HG03175 (cell line): ENCODE measurements around the gene ARID3B.
"Not testable (repeated sequence)": the region's sequence is repeated elsewhere in the genome, so short reads cannot be mapped to it uniquely, and the experiment has no call there.

Source experiments
- ATAC-seq: cut with Tn5 transposase; IDR thresholded peaks from one replicate; pipeline ENCODE4 v1.9.1; 2021; ENCODE audit warnings: mild to moderate bottlenecking, moderate library complexity; ENCODE audit not compliant: unreplicated experiment

The ARID3B gene

DNA sequence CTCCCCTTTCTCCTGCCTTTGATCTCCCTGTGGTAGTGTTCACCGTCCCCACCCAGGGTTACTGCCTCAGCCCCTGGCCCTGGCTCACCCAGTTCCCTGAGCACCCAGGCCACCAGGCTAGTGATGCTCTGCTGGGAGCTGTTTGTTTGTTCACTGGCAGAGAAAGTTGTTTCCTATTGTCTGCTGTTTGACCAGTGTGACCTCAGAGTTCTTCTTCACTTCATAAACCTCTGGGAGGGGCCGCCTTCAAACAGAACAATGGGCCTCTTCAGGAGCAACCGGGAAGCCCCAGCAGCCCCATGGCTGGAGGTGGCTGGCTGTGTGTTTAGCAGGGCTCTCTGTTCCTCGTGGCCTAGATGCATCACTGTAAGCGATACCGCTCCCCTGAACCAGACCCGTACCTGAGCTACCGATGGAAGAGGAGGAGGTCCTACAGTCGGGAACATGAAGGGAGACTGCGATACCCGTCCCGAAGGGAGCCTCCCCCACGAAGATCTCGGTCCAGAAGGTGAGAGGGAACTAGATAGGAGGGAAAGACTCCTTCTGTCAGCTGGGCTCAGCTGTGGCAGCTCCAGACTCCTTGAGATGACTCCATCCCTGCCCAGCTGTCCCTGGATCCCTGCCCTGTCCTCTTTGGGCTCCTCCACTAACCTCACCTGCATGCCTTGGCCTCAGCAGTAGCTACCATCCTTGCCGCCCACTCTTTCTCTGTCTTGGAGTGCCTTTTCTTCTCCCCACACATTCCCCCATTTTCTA, 78.0 kb downstream of the ARID3B start:
- ATAC-seq: no peak

DNA sequence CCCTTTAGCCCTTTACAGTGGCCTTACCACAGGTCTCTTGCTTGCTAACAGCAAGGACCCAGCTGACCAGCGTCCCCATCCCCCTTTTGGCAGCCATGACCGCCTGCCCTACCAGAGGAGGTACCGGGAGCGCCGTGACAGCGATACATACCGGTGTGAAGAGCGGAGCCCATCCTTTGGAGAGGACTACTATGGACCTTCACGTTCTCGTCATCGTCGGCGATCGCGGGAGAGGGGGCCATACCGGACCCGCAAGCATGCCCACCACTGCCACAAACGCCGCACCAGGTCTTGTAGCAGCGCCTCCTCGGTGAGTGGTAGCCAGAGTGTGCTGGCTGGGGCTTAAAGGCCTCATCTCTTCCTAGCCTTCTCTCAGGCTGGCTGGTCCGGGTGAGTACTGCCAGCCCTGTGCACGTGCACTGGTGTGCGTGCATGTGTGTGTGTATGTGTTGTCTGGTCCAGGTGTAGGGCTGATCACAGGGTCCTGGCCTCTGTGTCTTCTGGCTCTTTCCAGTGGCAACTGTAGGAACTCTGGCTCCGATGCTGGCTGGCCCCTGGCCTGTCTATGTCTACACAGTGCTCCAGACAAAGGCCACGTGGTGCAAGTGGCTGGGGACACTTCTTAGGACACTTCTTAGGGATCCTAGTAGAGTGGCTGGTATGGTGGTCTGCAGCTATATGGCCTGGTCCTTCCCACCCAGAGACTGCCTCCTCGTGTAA, 79.1 kb downstream of the ARID3B start:
- ATAC-seq: no peak

- peak; percentile 59 for ATAC-seq
Observed at GRCh38 chr15:74620636-74621545, 79.9 kb downstream of the ARID3B start.

DNA sequence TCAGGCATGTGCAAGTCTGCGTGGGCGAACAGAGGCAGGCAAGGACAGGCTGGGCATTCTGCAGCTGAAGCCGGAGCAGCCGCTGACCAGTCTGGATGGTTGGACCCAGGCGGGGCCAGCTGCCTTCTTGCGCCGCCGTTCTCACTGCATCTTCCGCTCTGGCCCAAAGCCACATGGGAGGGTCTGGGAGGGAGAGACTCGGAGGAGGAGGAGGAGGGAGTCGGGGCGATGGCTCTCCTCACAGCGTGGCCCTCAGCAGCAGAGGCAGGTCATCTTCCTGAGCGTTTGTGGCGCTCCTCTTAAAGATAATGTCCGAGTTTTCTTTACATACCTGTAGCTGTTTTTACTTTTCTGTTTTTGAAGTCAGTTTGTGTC, 80.5 kb downstream of the ARID3B start:
- no peak for ATAC-seq

DNA sequence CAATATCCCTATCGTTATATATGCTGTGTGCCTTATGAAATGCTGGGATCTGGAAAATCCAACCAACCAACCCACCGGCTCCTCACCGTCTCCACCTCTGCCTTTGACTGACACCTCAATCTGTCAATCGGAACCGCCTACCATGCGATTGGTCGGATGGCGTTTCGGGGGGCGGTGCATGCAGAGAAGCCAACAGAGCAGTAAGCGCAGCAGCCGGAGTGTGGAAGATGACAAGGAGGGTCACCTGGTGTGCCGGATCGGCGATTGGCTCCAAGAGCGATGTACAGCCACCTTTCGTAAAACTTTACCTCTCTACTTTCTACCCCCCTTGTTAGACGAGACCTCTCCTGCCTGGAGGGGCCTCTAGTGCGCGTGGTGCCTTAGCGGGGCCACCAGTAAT, 80.9 kb downstream of the ARID3B start:
- ATAC-seq: no peak

DNA sequence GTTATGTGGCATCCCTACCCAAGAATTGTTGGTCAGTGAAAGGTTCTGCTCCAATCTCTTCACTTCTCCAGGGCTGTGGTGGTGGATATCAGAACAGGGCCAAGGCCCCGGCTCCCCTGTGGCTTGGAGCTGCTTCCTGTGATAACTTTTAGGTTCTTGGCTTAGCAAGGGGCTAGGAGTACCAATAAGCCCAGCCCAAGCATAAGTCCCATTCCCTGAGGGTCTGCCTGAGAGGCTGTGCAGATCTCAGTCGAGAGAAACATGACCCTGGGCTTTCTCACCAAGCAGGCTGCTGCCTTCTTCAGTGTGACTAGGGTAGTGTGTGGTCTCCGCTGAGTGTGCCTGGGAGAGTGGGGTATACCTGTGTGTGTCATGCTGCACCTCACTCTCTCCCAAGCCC, 81.7 kb downstream of the ARID3B start:
- ATAC-seq: no peak

GRCh38 chr15:74624020-74624602, 83.1 kb downstream of the ARID3B start:
- no peak for ATAC-seq

- no peak for ATAC-seq
Observed at GRCh38 chr15:74625693-74626092, 84.7 kb downstream of the ARID3B start.

DNA sequence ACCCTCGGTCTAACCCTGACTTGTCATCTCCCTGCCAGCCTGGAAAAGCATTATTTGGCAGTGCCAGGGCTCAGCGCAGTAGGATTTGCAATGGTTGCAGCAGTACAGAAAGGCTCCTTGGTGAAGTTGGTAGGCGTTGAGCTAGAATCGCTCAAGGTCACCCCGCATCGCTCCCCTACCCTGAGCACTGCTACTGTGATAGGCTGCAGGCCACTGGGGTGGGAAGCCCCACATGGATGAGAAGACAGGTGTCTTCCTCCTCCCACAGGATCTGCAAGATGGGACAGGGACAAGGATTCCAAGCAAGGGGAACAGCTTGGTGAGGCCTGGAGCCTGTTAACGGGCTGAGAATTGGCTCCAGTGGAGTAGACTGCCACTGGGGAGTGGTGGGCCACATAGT, 85.3 kb downstream of the ARID3B start:
- no peak for ATAC-seq

DNA sequence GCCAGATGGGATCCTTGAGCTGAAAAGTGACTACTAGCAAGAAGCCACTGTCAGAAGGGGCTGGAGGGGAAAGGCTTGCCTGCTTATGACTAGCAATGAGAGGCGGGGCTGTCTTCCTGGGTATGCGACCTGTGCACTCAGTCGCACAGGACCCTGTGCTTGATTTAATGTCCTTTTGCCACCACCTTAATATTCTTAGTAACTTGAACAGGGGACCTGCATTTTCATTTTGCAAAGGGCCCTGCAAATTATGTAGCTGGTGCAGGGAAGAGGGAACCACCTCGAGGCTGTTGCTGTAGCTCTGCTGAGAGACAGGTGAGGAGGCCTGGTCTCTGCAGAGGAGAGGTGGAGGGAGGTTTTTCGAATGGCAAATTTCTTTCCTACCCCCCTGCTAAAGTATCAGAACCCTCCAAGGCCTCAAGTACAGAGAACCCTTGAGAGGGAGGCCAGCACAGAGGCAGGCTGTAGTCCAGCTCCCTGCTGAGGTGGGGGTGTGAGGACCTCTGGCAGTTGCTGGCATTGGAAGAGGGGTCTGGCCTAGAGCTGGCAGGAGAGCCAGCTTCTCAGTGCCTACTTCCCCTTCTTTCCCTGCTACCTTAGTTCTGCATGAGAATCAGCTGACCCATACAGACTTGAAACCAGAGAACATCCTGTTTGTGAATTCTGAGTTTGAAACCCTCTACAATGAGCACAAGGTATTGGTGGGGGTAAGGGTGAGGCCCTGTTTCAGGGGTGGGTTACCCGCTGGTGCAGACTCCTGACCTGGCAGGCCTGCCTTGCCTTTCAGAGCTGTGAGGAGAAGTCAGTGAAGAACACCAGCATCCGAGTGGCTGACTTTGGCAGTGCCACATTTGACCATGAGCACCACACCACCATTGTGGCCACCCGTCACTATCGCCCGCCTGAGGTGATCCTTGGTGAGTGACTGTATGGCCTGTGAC, 86.0 kb downstream of the ARID3B start:
- ATAC-seq: no peak

GRCh38 chr15:74627766-74628165, 86.7 kb downstream of the ARID3B start:
- no peak for ATAC-seq

DNA sequence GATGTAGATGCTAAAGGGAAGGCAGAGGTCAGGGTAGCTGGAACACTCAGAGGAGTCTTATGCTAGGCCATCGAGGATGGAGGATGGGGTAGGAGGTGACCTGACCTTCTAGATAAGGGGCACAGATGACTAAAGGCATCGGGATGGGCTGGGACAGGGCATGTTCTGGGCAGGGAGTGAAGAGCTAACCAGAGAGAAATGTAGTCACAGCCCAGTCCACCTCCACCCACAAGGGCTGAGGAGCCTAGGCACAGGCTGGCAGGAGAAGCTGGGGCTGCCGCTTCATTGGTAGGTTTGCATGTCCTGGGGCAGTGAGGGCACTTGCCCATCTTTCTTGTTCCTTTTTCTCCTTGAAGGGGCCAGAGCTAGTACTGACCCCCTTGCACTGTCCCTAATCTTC, 87.2 kb downstream of the ARID3B start:
- no peak for ATAC-seq

GRCh38 chr15:74628949-74629348, 87.9 kb downstream of the ARID3B start:
- no peak for ATAC-seq

DNA sequence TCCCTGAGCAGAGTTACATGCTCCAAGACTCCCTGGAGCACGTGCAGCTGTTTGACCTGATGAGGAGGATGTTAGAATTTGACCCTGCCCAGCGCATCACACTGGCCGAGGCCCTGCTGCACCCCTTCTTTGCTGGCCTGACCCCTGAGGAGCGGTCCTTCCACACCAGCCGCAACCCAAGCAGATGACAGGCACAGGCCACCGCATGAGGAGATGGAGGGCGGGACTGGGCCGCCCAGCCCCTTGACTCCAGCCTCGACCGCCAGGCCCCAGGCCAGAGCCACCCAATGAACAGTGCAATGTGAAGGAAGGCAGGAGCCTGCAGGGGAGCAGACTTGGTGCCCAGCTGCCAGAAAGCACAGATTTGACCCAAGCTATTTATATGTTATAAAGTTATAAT, 88.7 kb downstream of the ARID3B start:
- not testable (repeated sequence) for ATAC-seq

DNA sequence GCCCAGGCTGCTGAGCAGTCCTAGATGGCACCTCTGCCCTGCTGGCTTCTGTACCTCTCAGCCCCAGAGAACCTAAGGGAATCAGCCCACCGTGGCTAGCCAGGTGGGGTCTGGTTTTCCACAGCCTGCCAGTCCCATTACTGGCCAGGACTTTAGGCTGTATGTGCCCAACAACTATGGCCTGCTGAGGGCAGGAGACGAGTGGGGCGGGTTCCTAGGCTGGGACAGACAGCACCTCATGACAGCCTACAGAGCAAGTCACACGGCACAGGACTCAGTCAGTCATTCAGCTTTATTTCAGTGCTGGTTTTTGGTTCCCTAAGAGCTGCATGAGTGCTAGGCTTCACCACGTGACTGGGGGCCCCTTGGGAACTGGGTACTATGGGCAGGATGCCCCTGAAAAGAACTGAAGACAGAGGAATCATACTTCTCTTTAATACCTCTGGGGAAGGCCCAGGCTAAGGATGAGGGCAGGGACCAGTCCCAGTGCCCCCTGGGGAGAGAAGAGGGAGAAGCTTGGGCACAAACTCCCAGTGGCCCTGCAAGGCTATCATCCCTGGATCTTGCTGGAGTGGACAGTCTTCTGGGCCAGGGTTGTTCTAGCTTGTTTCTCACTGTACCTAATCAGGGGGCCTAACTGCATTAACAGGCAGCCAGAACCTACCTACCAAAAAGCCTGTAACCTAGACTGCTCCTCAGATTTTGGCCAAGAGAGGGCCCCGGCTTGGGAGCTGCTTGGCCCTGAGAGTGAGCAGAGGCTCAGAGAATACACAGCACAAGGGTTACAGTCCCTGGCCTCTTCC, 89.5 kb downstream of the ARID3B start:
- ATAC-seq: no peak

- ATAC-seq: no peak
Observed at GRCh38 chr15:74631087-74631385, 90.0 kb downstream of the ARID3B start.

DNA sequence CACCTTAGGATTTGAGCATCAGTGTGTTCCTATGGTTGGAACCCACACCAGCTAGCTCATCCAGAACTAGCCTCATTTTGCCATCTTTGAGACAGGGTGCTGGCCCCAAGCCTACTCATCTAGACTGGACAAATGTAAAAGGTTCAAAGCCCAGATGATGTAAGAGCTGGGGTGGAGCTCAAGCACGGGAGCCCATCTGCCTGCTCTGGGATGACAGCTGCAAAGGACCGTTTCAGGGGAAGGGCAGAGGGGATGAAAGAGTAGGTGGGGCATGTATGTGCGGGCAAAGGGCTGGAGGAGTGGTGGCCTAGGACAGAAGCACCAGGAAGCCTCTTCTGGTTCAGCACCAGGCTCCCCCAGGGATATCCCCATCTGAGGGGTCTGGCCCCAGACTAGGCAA, 90.4 kb downstream of the ARID3B start:
- no peak for ATAC-seq

- no peak for ATAC-seq
Observed at GRCh38 chr15:74631935-74632560, 91.0 kb downstream of the ARID3B start.

DNA sequence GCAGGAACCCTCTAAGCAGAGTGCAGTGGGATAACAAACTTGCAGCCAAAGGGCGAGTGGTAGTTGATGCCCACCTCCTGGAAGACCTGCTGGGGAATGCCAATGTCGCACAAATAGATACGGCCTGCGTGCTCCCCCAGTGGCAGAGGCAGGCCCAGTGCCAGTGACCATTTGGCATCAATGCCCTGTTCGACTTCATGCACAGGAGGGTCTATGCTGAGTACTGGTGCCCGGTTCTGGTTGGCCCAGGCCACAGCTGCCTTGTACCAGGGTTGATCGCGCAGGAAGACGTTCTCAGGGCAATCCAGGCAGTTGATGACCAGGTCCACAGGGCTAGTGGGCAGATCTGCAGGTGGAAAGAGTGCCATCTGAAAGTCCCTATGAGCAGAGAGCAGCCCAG, 91.6 kb downstream of the ARID3B start:
- no peak for ATAC-seq
